Fibroblast of skin of right quadriceps (primary cell): ENCODE measurements around the gene ZNF335.
"Not testable (repeated sequence)": the region's sequence is repeated elsewhere in the genome, so short reads cannot be mapped to it uniquely, and the experiment has no call there.

ENCODE experiments used
- DNase-seq: peaks from one replicate; pipeline ENCODE4 v3.0.0-alpha.2; 2013

Gene ZNF335

GRCh38 chr20:45931680-45932079 is 40.3 kb downstream of the ZNF335 start:
- DNase-seq: not testable (repeated sequence)

GRCh38 chr20:45927071-45927878 is 44.7 kb downstream of the ZNF335 start:
- no peak for DNase-seq

- DNase-seq: no peak
Observed at GRCh38 chr20:45926731-45927070, 45.3 kb downstream of the ZNF335 start.

- DNase-seq: no peak
Observed at GRCh38 chr20:45925821-45926506, 46.0 kb downstream of the ZNF335 start.

GRCh38 chr20:45924391-45925261 is 47.4 kb downstream of the ZNF335 start:
- DNase-seq: peak; percentile 19

- DNase-seq: no peak
Observed at GRCh38 chr20:45921337-45922189, 50.4 kb downstream of the ZNF335 start.

GRCh38 chr20:45920462-45921336 is 51.3 kb downstream of the ZNF335 start:
- no peak for DNase-seq

GRCh38 chr20:45919542-45920399 is 52.2 kb downstream of the ZNF335 start:
- DNase-seq: peak; percentile 53

GRCh38 chr20:45918779-45919537 is 53.0 kb downstream of the ZNF335 start:
- no peak for DNase-seq

- DNase-seq: no peak
Observed at GRCh38 chr20:45918182-45918737, 53.7 kb downstream of the ZNF335 start.

- DNase-seq: peak; percentile 24
Observed at GRCh38 chr20:45917790-45918141, 54.2 kb downstream of the ZNF335 start.

GRCh38 chr20:45913116-45913515 is 58.9 kb downstream of the ZNF335 start:
- no peak for DNase-seq

GRCh38 chr20:45912344-45912682 is 59.7 kb downstream of the ZNF335 start:
- DNase-seq: no peak

- peak; percentile 80 for DNase-seq
Observed at GRCh38 chr20:45911486-45912343, 60.3 kb downstream of the ZNF335 start, which contains the start of gene PLTP. TSS of gene PLTP (minus strand) at chr20:45912155. CDS start at chr20:45911452, 703 bp downstream.

- DNase-seq: peak; percentile 100
Observed at GRCh38 chr20:45910670-45911485, 61.1 kb downstream of the ZNF335 start.

GRCh38 chr20:45909817-45910669 is 62.0 kb downstream of the ZNF335 start:
- no peak for DNase-seq
